HG03457 (cell line): Measurements from ENCODE around the gene KRT77.
"Not testable (repeated sequence)": the region's sequence is repeated elsewhere in the genome, so short reads cannot be mapped to it uniquely, and the experiment has no call there.

ENCODE experiments used
- ATAC-seq: cut with Tn5 transposase; IDR thresholded peaks from one replicate; pipeline ENCODE4 v1.9.1; 2021; ENCODE audit warnings: moderate number of reproducible peaks; ENCODE audit not compliant: unreplicated experiment

KRT77 gene

DNA sequence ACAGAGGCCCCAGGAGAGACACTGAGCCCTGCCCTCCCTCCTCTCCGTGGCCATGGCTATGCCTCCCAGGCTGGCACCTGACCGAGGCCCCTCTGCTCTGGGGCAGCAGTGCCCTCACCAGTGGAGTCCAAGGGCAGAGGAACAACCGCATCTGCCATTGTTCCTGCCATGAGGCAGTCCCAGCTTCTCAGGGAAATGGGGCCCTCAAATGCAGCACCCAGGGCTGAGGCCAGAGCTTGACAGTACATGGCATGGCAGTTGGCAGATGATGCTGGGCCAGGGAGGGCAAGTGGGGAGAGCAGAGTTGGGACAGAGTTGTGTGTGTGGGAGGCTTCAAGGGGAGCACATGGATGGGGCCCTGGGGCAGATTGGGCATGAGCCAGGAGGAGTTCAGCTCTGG lies 21.1 kb upstream of the KRT77 start:
- ATAC-seq: no peak

DNA sequence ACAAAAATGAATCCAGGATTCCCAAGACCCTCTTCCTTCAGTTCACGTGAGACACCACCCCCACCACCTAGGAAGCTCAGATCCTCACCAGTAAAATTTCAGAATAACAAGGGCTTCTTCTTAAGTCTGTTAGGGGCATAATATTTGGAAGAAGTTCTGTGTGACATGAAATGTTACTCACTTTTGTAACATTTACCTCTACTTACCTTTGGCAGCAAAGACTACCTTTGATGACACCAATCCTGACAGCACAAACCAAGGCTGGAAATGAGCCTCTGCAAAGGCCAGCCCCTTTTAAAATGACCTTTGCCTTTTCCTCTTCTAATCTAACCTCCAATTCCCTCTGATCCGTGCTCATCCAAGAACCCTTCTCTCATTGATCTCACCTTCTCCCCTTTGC lies 19.4 kb upstream of the KRT77 start:
- ATAC-seq: no peak

DNA sequence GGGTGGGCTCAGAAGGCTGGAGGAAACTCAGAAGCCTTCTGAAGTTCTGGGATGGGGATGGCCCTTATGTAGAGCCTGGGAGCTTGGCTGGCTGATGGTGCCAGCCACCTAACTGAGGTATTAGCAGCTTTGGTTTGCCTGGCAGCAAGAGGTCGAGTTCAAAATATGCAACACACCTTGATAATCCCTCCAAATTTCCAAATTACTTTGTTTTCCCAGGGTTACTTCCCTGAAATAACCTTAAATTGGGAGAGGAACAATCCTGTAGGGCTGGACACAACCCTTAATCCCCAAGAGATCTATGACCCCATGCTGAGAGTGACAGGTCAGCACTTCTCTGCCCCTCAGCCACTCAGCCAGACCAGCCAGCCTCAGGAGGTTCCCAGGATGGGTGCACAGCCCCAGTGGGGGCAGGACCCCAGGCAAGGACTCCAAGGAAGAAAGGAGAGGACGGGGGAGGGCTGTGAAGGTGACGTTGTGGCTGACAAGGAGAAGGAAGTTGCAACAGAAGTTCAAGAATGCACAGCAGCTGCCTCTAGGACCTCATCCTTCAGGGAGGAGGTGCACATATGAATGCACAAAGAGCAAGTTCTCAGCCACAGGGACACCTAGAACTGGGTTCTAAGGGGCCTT lies 18.6 kb upstream of the KRT77 start:
- no peak for ATAC-seq

DNA sequence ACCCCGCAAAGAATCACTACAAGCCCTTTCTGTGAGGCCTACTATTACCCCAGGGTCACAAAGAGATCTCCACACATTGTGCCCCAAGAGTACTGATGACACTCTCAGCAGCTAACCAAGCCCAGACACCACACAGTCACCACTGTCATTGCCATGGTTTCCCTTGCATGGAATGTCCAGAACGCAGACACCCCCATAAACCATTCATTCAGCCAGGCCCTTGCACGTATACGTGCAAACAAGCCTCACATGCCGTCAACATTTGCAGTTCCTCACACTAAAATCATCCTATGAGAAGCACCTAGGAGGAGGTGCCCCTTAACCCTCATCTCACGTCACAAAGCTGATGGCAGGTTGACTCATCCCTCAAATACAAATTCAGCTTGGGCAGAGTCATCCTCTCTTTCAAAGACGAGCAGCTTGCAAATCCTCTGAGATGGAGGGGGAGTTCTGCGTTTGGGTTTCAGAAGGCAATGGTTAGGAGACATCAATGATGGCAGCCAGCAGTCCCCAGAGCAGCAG lies 17.1 kb upstream of the KRT77 start:
- no peak for ATAC-seq

DNA sequence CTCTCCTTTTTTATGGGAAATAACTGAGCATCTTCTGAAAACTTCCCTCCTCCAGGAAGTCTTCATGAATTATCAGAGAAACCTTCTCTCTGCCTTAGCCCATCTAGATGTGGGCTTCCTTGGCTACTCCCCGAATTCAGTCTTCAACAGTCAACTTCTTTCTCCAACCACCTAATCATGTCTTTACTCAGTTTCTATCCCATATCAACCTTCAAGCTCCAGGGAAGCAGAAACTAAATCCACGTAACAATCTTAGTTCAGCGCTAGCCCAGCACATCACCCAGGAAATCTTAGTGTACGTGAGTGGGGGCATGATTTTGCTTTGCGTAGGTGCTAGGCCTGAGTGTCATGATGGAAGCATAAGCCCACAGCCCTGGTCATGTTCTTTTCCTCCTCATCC lies 12.7 kb upstream of the KRT77 start:
- ATAC-seq: no peak

DNA sequence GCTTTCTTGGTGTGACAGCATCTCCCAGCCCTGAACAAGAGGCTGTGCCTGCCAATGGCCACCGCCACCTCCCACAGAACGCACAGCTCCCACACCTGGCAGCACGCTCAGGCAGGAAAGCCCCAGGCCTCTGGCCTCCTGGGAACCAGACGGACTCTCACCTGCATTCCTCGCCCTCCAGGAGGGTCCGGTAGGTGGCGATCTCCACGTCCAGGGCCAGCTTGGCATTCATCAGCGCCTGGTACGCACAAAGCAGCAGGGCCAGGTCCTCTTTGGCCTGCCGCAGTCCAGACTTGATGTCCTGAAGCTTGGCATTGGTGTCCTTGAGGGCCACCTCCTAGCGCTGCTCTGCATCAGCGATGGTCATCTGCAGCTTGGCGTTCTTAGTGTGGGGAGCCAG lies 12.1 kb upstream of the KRT77 start:
- no peak for ATAC-seq

DNA sequence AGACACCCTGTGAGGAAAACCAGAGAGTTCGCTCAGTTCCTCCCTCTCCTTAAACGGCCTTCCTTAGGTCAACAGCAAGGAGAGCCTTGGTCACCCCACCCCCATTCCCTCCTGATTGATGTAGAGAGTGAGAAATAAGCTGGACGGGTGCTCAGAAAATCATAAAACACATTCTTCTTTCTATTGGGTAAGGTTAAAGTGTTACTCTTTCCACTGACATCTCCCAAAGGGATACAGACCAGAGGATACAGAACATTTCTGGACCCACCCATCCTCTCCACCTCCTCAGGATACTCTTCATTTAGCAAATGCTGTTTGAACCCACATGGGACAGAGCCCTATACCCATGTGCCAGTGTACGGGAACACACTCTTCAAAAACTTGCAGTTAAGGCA lies 11.6 kb upstream of the KRT77 start:
- ATAC-seq: no peak

DNA sequence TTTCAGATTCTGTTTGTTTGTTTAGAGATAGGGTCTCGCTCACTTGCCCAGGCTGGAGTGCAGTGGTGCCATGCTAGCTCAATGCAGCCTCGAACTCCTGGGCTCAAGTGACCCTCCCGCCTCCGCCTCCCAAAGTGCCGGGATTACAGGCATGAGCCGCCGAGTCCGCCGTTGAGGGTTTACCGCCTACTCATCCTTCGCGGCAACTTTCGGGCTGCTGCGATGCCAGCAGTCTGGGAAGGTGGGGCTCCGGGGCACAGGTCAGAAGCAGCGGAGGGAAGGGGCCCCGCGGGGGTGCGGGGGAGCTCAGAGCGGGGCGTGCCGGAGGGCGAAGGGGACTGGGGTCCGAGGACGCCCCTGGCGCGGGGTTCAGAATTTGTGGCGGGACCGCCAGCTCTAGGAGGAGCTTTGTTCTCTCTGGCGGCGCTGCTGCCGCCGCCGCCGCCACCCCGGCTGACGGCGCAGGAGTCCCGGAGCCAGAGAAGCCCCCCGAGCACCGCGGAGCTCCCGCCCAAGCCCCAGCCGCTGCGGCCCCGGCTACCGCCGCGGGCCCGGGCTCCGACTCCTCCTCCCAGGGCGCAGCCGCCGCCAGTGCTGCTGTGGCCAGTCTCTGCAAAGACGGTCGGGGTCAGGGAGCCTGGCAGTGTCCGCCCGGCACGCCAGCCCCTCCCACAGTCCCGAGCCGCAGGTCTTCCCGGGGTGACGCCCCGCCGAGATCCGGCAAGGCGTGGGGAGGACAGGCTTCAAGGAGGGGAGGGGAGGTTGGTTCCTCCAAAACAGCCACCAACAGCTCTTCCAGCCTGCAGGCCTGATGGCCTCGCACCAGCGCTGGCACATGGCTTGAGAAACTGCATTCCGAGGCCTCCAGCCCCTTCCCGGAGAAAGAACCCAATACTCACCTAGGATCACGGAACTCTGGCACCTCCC lies 10.9 kb upstream of the KRT77 start:
- no peak for ATAC-seq

DNA sequence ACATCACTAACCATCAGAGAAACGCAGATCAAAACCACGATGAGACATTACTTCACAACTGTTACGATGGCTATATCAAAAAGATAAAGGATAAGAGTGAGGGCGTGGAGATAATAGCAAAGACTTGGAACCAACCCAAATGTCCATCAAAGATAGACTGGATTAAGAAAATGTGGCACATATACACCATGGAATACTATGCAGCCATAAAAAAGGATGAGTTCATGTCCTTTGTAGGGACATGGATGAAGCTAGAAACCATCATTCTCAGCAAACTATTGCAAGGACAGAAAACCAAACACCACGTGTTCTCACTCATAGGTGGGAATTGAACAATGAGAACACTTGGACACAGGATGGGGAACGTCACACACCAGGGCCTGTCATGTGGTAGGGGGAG lies 8.8 kb upstream of the KRT77 start:
- not testable (repeated sequence) for ATAC-seq

DNA sequence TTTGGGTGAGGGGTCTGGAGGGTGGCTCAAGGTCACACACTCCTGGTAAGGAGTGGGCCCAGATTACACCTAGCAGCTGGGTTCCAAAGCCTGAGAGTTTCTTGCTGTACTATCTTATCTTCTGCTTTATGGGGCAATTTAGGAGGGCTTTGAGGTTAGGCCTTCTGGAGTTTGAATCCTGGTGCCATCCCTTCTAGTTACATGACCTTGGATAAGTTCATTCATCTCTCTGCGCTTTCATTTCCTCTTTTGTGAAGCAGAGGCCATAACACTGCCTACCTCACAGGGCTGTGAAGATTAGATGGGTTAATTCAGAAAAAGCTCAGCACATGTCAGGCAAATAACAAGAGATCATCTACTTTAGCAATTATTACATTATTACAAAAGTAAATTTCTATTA lies 7.4 kb upstream of the KRT77 start:
- no peak for ATAC-seq

DNA sequence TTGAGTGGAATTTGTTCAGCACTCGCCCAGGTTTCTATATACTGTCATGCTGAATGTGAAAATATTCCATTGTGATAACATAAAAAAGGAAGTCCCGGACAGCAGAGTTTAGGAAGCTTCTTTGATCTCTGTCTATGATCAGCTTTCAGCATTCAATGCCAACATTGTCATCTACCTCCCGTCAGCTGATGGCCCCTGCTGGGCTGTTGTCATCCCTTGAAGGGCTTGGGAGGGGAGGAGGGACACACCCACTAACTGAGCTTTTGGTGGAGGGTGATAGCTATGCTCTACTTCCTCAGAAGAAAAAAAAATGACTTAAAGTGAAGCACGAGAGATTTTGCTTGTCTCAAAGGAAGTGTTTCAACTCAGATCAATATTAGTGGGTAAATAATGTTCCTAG lies 4.7 kb upstream of the KRT77 start:
- no peak for ATAC-seq

DNA sequence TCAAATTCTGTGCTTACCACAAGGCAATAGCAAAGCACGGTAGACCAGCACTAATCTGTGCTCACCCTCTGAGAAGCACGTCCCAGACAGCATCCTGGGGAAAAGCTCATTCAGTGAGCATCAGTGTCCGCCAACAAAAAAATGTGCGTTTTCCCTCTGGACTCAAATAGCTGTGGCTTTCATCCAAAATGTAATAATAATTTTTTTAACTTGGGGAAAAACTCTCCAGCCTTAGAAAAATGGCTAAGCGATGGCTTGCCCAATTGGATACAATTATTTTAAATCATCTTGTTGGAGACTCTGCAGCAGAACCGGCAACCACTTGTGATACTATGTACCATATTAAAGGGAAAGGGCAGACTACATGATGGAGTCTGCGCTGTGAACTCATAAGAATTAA lies 1.1 kb upstream of the KRT77 start:
- ATAC-seq: no peak

DNA sequence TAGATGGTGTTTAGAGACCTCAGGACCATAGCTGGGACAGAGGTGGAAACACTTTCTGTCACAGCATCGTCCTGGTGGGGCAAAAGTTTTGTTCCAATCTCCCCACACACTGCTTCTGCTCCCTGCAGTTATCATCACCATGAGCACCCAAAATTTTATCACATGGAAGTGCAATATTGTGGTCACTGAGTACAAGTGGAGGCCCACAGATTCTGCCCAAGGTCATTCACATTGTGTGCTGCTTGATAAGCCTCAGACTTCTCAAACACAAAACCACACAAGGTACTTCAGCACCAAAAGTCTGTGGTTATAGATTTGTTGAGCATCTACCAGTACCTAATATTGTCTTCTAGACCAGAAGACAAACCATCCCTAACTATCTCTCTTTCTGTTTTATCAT lies 554 bp upstream of the KRT77 start:
- no peak for ATAC-seq

DNA sequence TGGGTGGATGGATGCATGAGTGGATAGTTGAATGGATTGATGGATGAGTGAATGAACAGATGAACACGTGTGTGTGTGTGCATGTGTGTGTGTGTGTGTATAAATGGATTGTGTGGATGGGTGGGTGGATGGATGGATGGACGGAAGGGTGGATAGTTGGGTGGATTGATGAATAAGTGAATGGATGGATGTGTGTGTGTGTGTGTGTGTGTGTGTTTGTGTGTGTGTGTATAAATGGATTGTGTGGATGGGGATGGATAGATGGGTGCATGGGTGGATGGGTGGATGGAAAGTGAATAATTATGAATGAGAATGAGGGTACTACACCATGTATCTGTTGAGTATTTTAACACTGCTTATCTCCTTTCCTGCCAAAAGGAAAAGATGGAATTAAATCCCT lies 986 bp downstream of the KRT77 start:
- ATAC-seq: no peak

DNA sequence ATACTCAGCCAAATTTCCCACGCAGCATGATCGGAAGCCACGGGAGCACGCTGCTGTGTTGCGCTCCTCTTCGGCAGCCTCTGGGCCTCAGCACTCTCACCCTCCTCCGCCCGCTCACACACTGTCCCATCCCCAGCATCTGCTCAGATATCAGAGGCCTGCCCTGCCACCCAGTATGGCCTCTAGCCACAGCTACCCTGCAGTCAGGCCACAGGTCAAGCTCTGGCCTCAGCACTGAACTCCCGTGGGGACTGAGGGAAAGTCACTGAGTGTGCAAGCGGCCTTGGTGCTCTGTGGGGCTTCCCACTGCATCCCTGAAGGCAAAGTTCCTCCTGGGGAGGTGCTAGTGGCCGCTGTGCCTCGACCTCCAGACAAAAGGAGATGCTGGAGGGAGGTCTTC lies 2.0 kb downstream of the KRT77 start:
- ATAC-seq: no peak

DNA sequence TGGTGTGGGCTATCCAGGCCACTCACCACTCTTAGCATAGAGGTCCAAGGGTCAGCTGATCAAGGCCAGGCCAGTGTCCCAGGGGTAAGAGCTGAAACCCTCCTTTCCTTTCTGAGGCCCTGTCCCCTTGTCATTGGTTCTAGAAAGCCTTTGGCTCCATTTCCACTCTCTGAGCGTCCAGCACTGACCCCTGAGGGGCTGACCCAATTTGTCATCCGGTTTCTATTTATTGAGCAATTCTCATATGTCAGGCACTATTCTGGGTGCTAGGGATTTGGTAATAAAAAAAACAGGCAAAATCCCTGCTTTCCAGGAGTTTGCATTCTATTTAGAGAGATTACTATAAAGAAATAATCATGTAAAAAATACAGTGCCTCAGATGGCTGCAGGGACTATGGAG lies 3.4 kb downstream of the KRT77 start:
- ATAC-seq: no peak

DNA sequence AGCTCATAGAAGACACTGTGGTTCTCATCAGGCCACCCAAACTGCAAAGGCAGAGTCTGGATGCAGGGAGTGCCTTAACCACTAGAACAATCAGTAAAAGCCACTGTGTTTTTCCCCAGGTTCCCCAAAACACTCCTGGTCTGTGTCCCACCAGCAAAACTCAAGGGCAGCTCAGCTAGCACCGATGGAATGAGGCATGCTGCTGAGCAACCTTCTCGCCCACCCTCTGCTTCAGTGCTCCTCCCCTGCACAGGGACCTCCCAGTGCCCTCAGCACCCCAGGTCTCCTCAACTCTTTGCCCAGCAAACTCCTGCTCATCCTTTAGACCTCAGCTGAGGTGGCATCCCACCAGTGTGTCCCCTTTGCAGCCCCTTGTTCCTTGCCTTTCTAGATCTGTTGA lies 4.0 kb downstream of the KRT77 start:
- no peak for ATAC-seq

DNA sequence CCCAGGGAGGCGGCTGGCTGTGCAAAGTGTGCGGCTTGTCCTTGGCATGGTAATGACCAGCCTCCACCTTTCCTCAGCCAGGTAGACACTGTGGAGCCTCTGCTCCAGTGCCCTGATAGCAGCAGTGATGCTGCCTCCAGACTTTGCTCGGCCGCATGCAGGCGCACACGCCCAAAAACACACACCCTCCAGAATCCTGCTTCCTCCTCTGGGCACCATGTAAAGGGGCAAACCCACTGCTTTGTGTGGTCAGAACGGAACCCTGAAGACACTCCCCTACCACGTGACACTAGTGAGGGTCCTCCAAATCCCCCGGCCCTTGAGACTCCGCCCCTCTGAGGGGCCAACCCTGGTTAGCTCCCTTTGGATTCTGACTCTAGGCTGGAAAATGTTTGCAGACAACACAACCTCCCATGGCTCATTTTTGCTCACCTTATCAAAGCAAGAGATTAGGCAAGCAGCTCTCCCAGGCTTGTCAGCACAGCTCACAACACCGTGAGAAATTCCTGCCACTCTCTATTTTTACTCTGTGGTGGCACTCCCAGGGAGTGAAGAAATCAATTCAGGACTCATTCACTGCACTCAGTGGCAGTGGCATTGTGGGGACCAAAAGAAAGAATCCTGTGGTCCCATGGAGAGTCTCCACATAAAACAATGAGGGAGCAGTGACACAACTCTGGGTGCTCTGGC lies 4.5 kb downstream of the KRT77 start:
- ATAC-seq: no peak

DNA sequence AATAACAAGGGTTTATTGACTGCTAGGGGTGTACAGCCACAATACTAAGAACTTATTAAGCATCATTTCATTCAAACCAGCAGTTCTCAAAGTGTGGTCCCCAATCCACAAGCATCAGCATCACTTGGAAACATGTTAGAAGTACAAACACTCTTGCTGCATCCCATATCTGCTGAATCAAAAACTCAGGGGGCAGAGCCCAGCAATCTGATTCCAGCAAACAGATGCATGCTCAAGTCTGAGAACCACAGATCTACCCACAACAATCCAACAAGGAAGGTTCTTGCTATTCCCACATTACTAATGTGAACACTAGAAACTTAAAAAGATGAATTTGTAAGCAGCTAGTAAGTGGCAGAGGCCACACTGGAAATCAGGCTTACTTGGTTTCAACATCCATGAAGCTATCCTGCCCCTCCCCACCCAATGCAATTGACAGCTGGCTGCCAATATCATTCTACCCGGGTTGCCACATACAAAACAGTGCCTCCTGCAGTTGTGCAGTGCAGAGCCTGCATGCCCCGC lies 6.2 kb downstream of the KRT77 start:
- no peak for ATAC-seq

DNA sequence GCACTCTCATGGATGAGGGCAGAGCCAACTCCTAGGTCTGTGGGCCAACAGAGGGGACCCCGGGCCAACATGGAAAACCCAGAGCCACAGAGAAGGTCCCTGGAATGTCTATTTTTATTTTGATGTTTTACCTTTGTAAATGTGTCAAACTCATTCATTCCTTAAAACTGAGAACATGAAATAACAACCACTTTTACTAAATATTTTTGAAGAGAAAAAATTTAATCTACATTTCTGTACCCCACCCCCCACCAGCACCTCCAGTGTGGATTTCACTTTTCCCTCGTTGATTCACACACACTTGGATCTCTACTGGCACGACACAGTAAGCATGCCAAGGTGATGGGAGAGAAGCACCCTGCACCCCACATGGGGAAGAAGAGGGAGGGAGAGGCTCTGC lies 6.7 kb downstream of the KRT77 start:
- no peak for ATAC-seq

DNA sequence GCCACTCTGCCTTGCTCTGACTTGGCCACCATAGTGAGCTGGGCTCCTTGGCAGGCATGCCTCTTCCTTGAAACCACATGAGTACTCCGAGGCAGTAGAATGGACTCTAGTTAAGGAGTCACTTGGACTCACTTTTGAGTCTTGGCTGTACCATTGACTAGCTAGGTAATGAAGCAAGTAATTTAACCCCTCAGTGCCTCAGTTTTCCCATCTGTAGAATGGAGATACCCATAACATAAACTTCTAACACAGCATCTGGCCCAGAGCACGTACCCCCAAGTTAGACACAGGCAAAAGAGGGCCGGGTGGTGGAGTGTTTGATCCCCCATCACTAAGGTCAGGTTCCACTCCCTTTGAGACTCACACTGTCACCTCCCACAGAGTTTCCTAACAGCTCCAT lies 8.3 kb downstream of the KRT77 start:
- ATAC-seq: no peak

DNA sequence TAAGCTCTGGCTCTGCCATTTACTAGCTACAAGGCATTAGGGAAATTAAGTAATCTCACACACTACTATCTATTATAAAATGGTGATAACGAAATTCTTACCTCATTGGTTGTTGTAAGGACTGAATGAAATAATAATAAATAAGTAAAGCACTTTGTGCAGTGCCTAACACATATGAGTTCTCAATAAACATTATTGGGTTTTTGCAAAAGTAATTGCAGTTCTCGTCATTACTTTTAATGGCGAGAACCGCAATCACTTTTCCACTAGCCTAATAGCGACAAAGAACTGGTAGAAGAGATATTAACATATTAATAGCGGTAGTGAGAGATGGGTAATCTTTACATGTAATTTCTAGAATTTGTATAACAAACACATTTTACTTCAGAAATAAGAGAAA lies 9.2 kb downstream of the KRT77 start:
- ATAC-seq: no peak
